ENCODE data around the gene RAPGEF4.

DNA sequence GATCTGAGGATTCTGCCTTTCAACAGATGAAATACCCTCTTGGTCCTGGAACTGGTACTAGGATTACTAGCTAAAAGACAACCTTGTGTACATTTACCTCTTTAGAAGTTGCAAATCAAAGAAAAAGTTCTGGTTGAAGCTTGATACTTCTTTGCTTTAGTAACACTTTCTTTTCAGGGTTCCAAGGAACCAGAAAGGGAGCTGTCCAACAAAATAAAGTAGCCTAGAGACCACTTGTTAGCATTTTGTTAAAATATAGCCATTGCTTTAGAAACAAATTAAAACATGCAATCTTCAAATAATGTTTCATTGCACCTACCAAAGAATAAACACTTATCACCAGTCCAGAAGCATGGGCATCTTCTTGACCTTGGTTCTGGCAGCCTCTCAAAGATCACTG is 222.1 kb downstream of the RAPGEF4 start:
- TF ChIP-seq ZNF660 (tag by site-specific recombination; IDR thresholded peaks at IDR 0.05): no peak
- no peak for TF ChIP-seq CTCF (tag by site-specific recombination; IDR thresholded peaks at IDR 0.05)
- no peak for TF ChIP-seq ZNF350 (tag by site-specific recombination; IDR thresholded peaks at IDR 0.05)
